SK-N-MC (cell line): ENCODE data around the gene CCND1.

Experiments
- DNase-seq: peaks from one replicate; pipeline ENCODE4 v3.0.0-alpha.2; 2011; ENCODE audit warnings: low read depth, low spot score
- H3K27ac ChIP-seq: fragments of 200-600 bp; sonication (generic); 2 replicates; pipeline ENCODE4 v1.5.1; 2016; ENCODE audit warnings: mixed run types
- H3K36me3 ChIP-seq: fragments of 200-600 bp; sonication (generic); 2 replicates; pipeline ENCODE4 v1.6.1; 2017; ENCODE audit warnings: antibody characterized with exemption, low read length, mixed read lengths; ENCODE audit not compliant: insufficient read depth
- H3K4me3 ChIP-seq: fragments of 200-600 bp; sonication (generic); 2 replicates; pipeline ENCODE4 v1.5.1; 2016
- H3K9ac ChIP-seq: fragments of 200-600 bp; sonication (generic); 2 replicates; pipeline ENCODE4 v1.8.0; 2017; ENCODE audit warnings: mixed run types, mixed read lengths; ENCODE audit not compliant: insufficient read length
- H3K9me3 ChIP-seq: fragments of 200-600 bp; sonication (generic); 2 replicates; pipeline ENCODE4 v1.6.1; 2017; ENCODE audit warnings: low read depth, mild to moderate bottlenecking, antibody characterized with exemption, low read length, moderate library complexity, mixed read lengths
- EZH2 ChIP-seq: fragments of 200-600 bp; sonication (generic); IDR thresholded peaks from one replicate; pipeline ENCODE4 v1.6.1; 2017; ENCODE audit warnings: antibody characterized with exemption
- FOXP2 ChIP-seq: optimal IDR thresholded peaks from 2 replicates; pipeline ENCODE3; 2011; ENCODE audit warnings: mild to moderate bottlenecking, moderate library complexity; ENCODE audit not compliant: insufficient read depth; ENCODE audit errors: extremely low read length, control extremely low read depth
- POLR2AphosphoS5 ChIP-seq: IDR thresholded peaks from 2 replicates; pipeline ENCODE4 v1.6.1; 2012; ENCODE audit warnings: mild to moderate bottlenecking, low read depth, low read length, borderline replicate concordance

The CCND1 gene

DNA sequence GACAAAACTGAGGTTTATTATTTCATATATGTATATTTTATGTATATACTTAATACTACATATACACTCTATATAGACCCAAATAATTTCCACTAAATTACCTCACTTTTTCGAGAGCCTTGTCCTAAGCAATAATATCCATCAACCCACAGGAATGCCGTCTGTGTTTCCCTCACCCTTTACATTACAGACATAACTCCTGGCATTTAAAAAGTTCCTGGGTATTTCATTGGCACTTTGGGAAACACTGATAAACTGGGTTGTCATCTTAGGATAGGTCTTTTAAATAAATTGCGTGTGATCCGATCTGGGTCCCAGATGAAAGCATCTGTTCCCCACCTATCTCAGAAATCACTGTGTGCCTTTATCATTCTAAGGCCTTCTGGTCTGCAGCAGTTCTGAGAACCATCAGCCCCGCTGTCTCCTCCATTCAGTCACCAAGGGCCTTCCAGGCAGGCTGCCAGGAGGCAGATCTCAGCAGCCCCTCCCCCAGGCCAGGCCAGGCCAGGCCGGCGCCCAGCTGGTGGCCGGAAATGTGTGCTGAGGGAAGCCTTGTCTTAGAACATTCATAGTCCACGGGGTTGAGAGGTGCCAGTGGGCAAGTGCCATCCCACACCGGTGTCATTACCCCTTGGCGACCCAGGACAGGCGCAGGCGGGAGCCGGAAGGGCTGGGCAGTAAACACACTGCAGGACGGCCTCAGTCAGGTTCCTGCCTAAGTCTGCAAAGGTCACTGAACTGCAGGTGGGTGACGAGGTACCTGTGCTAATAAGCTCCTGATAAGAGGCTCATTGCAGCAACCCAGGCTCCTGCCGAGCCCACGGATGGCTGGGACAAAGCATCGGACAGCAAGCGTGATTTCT is 59.6 kb downstream of the CCND1 start:
- H3K9me3 ChIP-seq: no peaks in the 10 kb centered on the region
- no peak for DNase-seq
- no peaks in the 10 kb centered on the region for H3K36me3 ChIP-seq
- TF ChIP-seq EZH2 (no peak), POLR2AphosphoS5 (no peak)
- no peak overlapping the region for H3K27ac ChIP-seq
- H3K9ac ChIP-seq: no peak overlapping the region
- H3K4me3 ChIP-seq: no peak overlapping the region

DNA sequence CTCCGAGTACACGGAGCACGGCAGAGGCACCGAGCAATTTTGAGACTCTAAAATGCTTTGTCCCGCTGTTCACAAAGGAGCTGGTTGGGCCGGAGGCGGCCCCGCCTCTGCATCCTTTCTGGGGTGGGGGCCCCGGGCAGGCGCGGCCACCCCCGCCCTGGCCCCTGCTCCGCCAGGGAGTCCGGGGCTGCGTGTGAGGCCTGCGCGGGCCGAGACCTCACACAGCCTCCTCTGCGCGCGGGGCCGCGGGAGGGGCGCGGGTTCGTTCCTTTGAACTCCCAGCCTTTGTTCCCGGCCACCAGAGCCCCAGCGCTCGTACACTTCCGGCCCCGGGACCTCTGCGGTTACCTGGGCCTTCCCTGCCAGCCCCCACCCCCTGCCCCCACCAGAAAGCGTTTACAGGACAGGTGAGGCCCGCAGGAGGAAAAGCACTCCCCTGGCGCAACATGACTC is 61.3 kb downstream of the CCND1 start:
- TF ChIP-seq FOXP2 (no peak), POLR2AphosphoS5 (no peak), EZH2 (no peak)
- DNase-seq: no peak
- Histone ChIP-seq H3K9me3 (no peaks in the 10 kb centered on the region), H3K27ac (no peak overlapping the region), H3K36me3 (no peaks in the 10 kb centered on the region), H3K9ac (no peak overlapping the region), H3K4me3 (no peak overlapping the region)

DNA sequence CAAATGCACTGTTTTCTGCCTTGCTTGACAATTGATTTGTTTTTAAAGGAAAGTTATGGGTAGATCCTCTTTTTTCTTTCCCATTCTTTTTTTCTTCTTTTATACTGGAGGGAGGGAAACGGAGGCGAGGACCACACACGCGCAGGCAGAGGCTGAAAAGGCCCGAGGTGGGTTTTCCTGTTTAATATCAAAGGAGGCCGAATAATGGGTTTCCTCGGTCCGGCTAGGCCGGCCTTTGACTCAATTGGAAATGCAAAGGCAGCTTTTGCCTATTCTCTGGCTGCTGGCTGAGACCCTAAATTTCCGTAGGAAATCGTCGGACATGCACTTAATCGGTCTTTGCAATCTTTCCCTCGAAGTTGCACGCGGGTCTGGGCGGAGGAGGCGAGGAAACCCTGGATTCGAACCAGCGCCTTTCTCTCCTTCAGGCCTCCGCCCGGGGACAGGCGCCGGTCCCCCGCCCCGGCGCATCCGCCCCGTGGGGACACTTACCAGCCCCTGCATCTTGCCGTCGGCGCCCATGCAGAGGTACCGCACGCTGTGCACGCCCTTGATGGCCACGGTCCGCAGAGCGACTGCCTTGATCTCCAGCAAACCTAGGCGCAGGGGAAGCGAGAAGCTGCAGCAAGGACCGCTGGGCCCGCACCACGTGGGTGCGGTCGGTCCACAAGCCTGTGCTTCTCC is 62.0 kb downstream of the CCND1 start:
- Histone ChIP-seq H3K9me3 (no peaks in the 10 kb centered on the region), H3K27ac (no peak overlapping the region), H3K4me3 (no peak overlapping the region), H3K36me3 (no peaks in the 10 kb centered on the region), H3K9ac (no peak overlapping the region)
- no peak for DNase-seq
- TF ChIP-seq EZH2 (no peak), FOXP2 (no peak), POLR2AphosphoS5 (no peak)

DNA sequence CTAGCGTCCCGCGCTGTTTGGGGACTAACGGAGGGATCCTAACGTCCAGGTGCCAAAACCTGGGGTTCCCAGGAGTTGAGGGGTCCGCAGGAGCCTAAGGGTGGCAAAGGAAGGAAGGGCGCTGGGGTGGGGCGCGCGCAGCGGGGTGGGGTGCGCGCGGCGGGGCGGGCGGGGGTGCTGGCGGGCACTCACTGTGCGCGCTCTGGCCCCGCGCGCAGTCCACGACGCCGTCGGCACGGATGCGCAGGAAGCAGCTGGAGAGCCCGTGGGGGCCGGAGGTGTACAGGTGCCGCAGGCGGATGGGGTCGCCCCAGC is 62.5 kb downstream of the CCND1 start:
- H3K27ac ChIP-seq: no peak overlapping the region
- no peak for TF ChIP-seq FOXP2
- TF ChIP-seq EZH2: no peak
- TF ChIP-seq POLR2AphosphoS5: no peak
- peak overlapping the region; percentile 88 for H3K4me3 ChIP-seq
- no peaks in the 10 kb centered on the region for H3K36me3 ChIP-seq
- no peaks in the 10 kb centered on the region for H3K9me3 ChIP-seq
- DNase-seq: no peak
- H3K9ac ChIP-seq: no peak overlapping the region
